HepG2 (cell line): ENCODE results near the gene HDAC5. TPM values are rescaled to one million over a fixed set of nuclear protein-coding genes. Genes with fewer than 3 reads are reported as not detected.

Source experiments
- CERS6 ChIP-seq: sonication (generic); formaldehyde crosslinking; IDR thresholded peaks from 2 replicates; pipeline ENCODE4 v1.5.0; 2020; ENCODE audit warnings: missing genetic modification reagents
- GFI1 ChIP-seq: sonication (generic); formaldehyde crosslinking; IDR thresholded peaks from 2 replicates; pipeline ENCODE4 v1.5.0; 2020; ENCODE audit warnings: missing genetic modification reagents, mild to moderate bottlenecking, borderline replicate concordance
- GMEB1 ChIP-seq: sonication (generic); formaldehyde crosslinking; IDR thresholded peaks from 2 replicates; pipeline ENCODE4 v1.5.1; 2020; ENCODE audit warnings: missing genetic modification reagents, mild to moderate bottlenecking, borderline replicate concordance
- HDAC6 ChIP-seq: fragments of 200-600 bp; sonication (generic); IDR thresholded peaks from 2 replicates; pipeline ENCODE4 v1.7.0; 2017; ENCODE audit warnings: mild to moderate bottlenecking, antibody characterized with exemption, low read length, low read depth
- PRMT3 ChIP-seq: sonication (generic); formaldehyde crosslinking; IDR thresholded peaks from 2 replicates; pipeline ENCODE4 v1.8.1; 2022; ENCODE audit warnings: low read depth, mild to moderate bottlenecking, moderate library complexity, missing genetic modification reagents, borderline replicate concordance
- RERE ChIP-seq: IDR thresholded peaks from 2 replicates; pipeline ENCODE4 v1.6.1; 2016; ENCODE audit warnings: low read depth, missing genetic modification reagents, missing compliant biosample characterization
- RXRA ChIP-seq: sonication (generic); formaldehyde crosslinking; IDR thresholded peaks from 2 replicates; pipeline ENCODE4 v1.5.1; 2020; ENCODE audit warnings: missing genetic modification reagents
- SIN3A ChIP-seq: IDR thresholded peaks from 2 replicates; pipeline ENCODE4 v1.6.1; 2011; ENCODE audit warnings: low read depth, mild to moderate bottlenecking, control low read depth, low read length, borderline replicate concordance
- SIN3B ChIP-seq: fragments of 150-350 bp; IDR thresholded peaks from 2 replicates; pipeline ENCODE4 v1.6.1; 2014; ENCODE audit warnings: low read length
- SYNCRIP ChIP-seq: fragments of 200-400 bp; formaldehyde crosslinking; IDR thresholded peaks from 2 replicates; pipeline ENCODE4 v1.6.1; 2018; ENCODE audit warnings: mild to moderate bottlenecking, low read depth, low read length; ENCODE audit not compliant: insufficient read depth
- TCF12 ChIP-seq, 2 experiments: fragments of 450-650 bp in 1 of 2; sonication (generic) in 1 of 2; formaldehyde crosslinking in 1 of 2; IDR thresholded peaks; 2 replicates each; pipeline versions ENCODE4 v1.6.1 to v1.8.0; 2017 to 2022; ENCODE audit warnings: antibody characterized with exemption in 1 of 2, mild to moderate bottlenecking in 1 of 2, missing genetic modification reagents in 1 of 2, moderate library complexity in 1 of 2
- TERF1 ChIP-seq: sonication (generic); formaldehyde crosslinking; IDR thresholded peaks from 2 replicates; pipeline ENCODE4 v1.8.0; 2022; ENCODE audit warnings: mild to moderate bottlenecking, missing genetic modification reagents, moderate library complexity
- U2AF1 ChIP-seq: fragments of 200-400 bp; formaldehyde crosslinking; optimal IDR thresholded peaks from 2 replicates; pipeline ENCODE3; 2017; ENCODE audit warnings: mild to moderate bottlenecking, low read depth, low read length
- XBP1 ChIP-seq: sonication (generic); formaldehyde crosslinking; IDR thresholded peaks from 2 replicates; pipeline ENCODE4 v1.5.0; 2020; ENCODE audit warnings: missing genetic modification reagents
- ZBTB8A ChIP-seq: sonication (generic); formaldehyde crosslinking; IDR thresholded peaks from 2 replicates; pipeline ENCODE4 v1.4.0; 2020; ENCODE audit warnings: mild to moderate bottlenecking, low read depth, missing genetic modification reagents, borderline replicate concordance
- ZNF160 ChIP-seq: sonication (generic); formaldehyde crosslinking; IDR thresholded peaks from 2 replicates; pipeline ENCODE4 v1.8.0; 2022; ENCODE audit warnings: mild to moderate bottlenecking, inconsistent platforms, missing genetic modification reagents
- ZNF510 ChIP-seq: sonication (generic); formaldehyde crosslinking; IDR thresholded peaks from 2 replicates; pipeline ENCODE4 v1.4.0; 2020; ENCODE audit warnings: low read depth, mild to moderate bottlenecking, missing genetic modification reagents
- ZNF672 ChIP-seq: sonication (generic); formaldehyde crosslinking; IDR thresholded peaks from 2 replicates; pipeline ENCODE4 v1.8.1; 2022; ENCODE audit warnings: missing genetic modification reagents
- ZNF749 ChIP-seq: sonication (generic); formaldehyde crosslinking; IDR thresholded peaks from 2 replicates; pipeline ENCODE4 v1.8.0; 2022; ENCODE audit warnings: mild to moderate bottlenecking, missing genetic modification reagents, moderate library complexity, borderline replicate concordance
- polyA plus RNA-seq, 8 experiments: library from polyadenylated mRNA; depleted of rRNA in 3 of 8; stranded (reverse) in 7 of 8; unstranded in 1 of 8; fragments of >200 nt; fragmentation: Illumina TruSeq in 4 of 8; extraction: Trizol in 4 of 8; gene quantifications; 2 replicates each; pipeline versions ENCODE4 v1.2.1 to v1.2.3, GENCODE V29; 2011 to 2016; ENCODE audit warnings: low read depth in 4 of 8, missing spikeins in 1 of 8, mixed read lengths in 1 of 8; ENCODE audit not compliant: insufficient read depth in 1 of 8
- total RNA-seq, 5 experiments: library from RNA; depleted of rRNA; stranded (reverse); fragments of >200 nt; fragmentation: Illumina TruSeq; extraction: Trizol; gene quantifications; 2 replicates each; pipeline ENCODE4 v1.2.3, GENCODE V29; 2016; ENCODE audit warnings: low read depth in 1 of 5

HDAC5 gene
- total and polyA plus RNA-seq, 2 of the 13 experiments (the other 11 are each of a cell fraction or from before 2014, with no cell fraction given), result 46.4 to 85.4 TPM

- TF ChIP-seq RERE (CRISPR knock-in tag) (no peak), XBP1 (CRISPR knock-in tag) (no peak), ZNF160 (CRISPR knock-in tag) (no peak), GFI1 (CRISPR knock-in tag) (no peak), ZNF510 (CRISPR knock-in tag) (no peak), SIN3A (no peak), PRMT3 (CRISPR knock-in tag) (no peak), ZNF749 (CRISPR knock-in tag) (no peak), ZBTB8A (CRISPR knock-in tag) (no peak), TCF12 (IDR thresholded peaks at IDR 0.05) (no peak), TCF12 (CRISPR knock-in tag; IDR thresholded peaks at IDR 0.05) (no peak), SIN3B (no peak), SYNCRIP (no peak), CERS6 (CRISPR knock-in tag) (no peak), HDAC6 (no peak), TERF1 (CRISPR knock-in tag) (no peak), RXRA (CRISPR knock-in tag) (no peak), U2AF1 (no peak), GMEB1 (no peak), ZNF672 (CRISPR knock-in tag) (no peak)
Observed at GRCh38 chr17:44076716-44077594, 46.5 kb downstream of the HDAC5 start (continued).
